Measurements from ENCODE around the gene RNF133.

GRCh38 chr7:122676466-122676865 lies 22.5 kb downstream of the RNF133 start:
- no peak for TF ChIP-seq CTCF (IDR thresholded peaks at IDR 0.05)
- TF ChIP-seq POLR2AphosphoS5 (IDR thresholded peaks at IDR 0.05), result no peak

All from upper lobe of left lung (tissue), 4 donors.